GM21528 (cell line): ENCODE measurements around the gene CCL13.
A peak's percentile ranks its signal among the peaks of the same experiment; 100 is the strongest.

Experiments used
- ATAC-seq: cut with Tn5 transposase; IDR thresholded peaks from one replicate; pipeline ENCODE4 v1.9.1; 2021; ENCODE audit warnings: mild to moderate bottlenecking, moderate library complexity; ENCODE audit not compliant: unreplicated experiment, low FRiP score

CCL13 gene

GRCh38 chr17:34361478-34362061, 5.3 kb downstream of the CCL13 start:
- no peak for ATAC-seq

- ATAC-seq: no peak
These were observed 6.9 kb downstream of the CCL13 start, which contains the start of gene CCL1 for GRCh38 chr17:34363183-34363661. CCL1 (minus strand) TSS chr17:34363233; CDS start chr17:34363161, 72 bp downstream.

DNA sequence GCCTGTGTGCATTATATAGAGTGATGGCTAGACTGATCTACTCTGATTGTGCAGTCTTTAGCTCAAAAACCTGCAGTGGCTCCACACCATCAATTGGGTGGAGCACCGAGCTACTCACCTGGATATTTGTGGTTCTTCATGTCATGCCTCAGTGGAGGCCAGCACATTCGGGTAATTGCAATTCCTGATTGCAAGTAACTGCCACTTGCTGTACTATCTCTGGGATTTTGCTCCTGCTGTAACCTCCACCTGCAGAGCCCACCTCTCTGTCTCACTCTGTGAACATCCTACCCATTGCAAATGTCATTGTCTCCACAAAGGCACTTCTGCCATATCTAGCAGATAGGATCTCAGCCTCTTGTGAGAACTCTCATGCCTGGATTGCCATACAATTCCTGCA, 8.5 kb downstream of the CCL13 start:
- no peak for ATAC-seq

DNA sequence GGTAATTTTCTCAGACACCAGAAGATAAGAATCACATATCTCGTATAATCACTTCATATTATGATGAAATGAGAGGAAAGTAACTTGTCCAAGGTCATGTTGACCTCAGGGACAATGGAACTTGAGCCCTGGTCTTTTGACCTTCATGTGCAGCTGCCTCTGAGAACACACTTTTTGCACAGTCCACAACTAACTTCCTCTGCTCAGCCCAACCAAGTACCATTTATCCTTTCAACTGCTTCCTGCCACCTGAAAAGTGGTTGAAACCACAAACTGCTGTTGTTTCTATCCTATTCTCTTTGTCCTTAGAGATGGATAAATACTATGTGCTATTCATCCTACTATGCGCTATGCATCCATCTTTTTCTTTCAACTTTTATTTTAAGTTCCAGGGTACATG, 9.1 kb downstream of the CCL13 start:
- no peak for ATAC-seq

DNA sequence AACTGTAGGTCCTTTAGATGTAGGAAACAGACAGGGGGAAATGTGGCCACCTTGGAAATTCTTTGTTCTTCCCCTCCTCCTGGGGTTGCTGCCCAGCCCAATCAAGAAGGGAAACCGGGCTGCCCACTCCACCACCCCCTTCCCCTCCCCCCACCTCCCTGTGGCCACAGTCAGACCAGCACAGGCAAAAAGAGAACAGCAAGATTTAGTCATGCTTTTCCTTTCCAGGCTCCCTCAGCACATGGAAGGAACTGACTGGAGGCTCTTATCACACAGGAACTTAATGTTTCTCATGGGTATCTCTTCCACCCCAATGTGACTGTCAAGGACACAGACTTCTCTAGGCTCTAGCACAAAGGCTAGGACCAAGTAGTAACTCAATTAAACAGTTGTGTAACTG, 9.7 kb downstream of the CCL13 start:
- ATAC-seq: no peak

DNA sequence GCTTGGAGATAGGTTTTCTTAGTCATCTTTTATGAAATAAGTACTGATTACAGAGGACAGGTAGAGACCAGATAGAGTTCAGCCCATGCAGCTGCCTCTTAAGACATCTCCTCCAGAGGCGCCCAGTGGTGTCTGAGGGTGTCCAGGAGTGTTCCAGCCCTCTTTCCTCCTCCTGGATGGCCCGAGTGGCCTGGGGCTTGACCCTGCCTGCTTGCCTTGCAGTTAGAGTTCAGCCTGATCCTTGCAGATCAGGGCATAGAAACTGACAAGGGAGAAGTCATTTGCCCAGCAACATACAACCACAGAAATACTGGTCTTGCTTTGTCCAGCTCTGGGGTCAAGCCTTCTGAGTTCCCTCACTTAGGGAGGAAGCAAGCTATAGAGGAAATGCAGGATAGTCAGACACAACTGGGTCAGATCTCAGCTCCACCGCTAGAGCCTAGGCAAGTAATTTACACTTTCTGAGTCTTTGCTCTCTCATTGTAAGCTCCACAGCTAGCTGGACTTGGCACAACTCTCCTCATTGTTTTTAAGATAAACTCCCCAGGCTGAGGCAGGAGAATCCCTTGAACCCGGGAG, 10.3 kb downstream of the CCL13 start:
- no peak for ATAC-seq

- ATAC-seq: no peak
These were observed 11.4 kb downstream of the CCL13 start for GRCh38 chr17:34367486-34368195.

DNA sequence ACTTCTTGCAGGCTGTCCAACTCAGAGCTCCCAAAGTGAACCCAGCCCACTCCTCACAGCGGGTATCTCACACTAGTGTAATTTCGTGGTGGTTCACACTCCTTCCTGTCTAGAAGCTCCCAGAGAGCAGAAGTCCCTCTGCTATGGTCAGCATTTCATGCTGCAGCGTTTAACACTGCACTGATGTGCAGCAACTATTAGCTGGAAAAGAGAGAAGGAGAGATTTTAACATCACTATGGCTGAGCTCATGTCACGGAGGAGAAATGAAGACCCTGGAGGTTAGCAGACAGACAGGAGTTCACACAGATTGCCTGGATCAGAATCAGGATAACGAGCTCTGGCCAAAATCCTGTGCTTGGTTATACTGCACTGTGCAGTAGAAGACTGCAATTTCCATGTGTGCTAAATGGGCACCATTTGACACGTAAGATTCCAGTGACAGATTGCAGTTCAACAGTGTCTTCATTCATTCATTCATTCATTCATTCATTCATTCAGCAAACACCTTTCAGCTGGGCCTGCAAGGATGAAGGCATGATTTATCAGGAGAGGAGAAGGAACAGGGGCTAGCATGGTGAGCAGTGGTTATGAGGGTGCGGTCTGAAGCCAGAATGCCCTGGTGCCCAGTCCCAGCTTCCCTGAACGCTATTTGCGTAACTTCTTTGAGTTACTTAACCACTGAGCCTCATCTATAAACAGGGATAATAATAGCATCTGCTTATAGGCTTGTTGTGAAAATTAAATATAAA, 12.1 kb downstream of the CCL13 start:
- ATAC-seq: no peak

- no peak for ATAC-seq
These were observed 12.7 kb downstream of the CCL13 start for GRCh38 chr17:34368946-34369500.

- ATAC-seq: no peak
These were observed 13.3 kb downstream of the CCL13 start for GRCh38 chr17:34369571-34369970.

GRCh38 chr17:34370376-34370996, 14.2 kb downstream of the CCL13 start:
- ATAC-seq: no peak

DNA sequence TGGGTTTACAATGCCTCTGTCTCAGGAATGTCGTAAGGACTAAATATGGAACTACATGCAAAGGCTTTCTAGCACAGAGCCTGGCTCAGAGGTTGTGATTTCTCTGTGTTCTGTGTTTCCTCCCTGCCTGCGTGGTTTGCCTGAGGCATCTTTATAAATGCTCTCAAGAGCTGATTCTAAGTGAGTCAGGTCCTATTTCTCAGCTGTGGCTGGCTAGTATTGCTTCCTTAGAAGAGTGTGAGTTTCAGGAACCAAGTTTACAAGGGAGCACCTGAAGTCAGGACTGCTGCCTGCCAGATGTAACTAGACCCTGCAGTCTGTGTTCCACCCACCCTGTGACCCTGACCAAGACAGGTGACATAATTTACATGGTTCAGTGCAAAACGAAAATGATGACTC, 14.7 kb downstream of the CCL13 start:
- ATAC-seq: no peak

DNA sequence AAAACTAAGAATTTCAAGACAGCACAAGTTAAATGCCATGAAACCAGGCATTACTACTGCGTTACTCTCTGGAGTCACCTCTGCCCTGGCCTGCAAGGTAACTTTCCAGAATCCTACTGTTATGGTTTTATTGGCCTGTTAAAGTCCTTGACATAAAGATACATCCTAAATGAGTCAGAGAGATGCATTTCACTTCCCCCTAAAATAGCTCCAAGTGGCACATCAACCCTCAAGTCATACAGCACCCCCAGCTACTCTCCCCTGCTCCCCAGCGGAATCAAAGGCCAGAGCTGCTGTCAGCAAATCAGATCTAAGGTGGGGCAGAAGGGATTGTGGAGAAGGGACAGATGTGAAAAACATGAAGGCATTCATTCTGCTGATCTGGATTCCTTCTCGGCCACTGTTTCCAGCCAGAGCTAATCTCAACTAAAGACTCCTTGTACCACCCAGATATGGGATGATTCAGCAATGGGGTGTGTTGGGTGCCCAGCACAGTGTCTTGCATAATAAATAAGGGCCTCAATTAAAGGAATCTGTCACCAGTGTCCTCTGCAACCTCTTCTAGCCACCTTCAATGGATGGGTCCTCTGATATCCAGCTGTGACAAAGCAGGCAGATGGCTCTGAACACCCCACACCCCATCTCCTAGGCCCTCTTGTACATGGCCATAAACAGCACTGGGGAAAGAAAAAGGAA, 15.3 kb downstream of the CCL13 start:
- ATAC-seq: no peak

DNA sequence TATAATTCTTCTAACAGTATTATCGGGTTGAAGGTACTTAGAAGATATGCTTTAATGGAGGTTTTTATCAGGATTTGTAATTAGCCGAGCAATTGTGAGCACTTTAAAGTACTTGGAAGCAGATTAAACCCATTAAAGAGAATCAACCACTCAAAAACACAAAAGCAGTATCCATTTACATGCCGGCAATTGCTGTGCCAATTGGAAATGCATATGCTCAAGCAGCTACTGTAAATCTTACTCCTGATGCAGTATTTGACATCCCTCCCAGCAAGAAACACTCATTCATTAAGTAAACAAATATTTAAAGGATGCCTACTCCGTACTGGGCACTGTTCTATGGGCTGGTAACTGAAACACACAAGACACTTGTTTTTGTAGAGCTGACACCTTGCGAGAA, 18.2 kb downstream of the CCL13 start:
- no peak for ATAC-seq

- ATAC-seq: no peak
These were observed 19.2 kb downstream of the CCL13 start for GRCh38 chr17:34375426-34375997.

GRCh38 chr17:34377078-34377823, 21.0 kb downstream of the CCL13 start:
- no peak for ATAC-seq

DNA sequence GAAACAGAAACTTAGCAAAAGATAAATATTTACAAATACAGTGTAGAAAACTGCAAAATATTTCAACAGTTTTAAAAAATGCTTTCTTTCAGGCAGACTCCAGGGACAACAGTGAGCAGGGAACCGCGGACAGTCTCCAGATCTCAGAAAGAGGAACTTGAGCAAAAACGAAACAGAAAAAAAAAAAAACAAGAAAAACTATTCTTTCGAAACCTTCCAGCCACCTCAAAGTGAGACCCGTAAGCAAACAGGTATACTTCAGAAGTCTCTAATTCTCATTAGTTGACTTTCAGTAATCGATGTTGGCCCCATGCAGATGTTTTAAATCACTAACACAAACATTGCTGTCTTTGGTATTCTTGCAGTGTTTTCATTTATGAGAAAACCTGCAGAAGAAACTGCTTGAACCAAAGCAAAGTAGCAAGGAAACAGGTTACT, 22.4 kb downstream of the CCL13 start:
- peak; percentile 84 for ATAC-seq

GRCh38 chr17:34379868-34380267, 23.6 kb downstream of the CCL13 start:
- no peak for ATAC-seq
